VCaP (cell line): ENCODE data around the gene PCSK6.

Source experiments
- H3K27ac ChIP-seq: fragments of 450-650 bp; 2 replicates; pipeline ENCODE4 v1.5.1; 2017
- CTCF ChIP-seq: fragments of 450-650 bp; conservative IDR thresholded peaks from 2 replicates; pipeline ENCODE4 v1.5.1; 2017; ENCODE audit warnings: mild to moderate bottlenecking, moderate library complexity

The PCSK6 gene

GRCh38 chr15:101396484-101397261 is 92.8 kb downstream of the PCSK6 start:
- no peak for TF ChIP-seq CTCF
- peak overlapping the region; percentile 55; the same call in 1 of the 2 replicates for H3K27ac ChIP-seq

GRCh38 chr15:101394654-101395053 is 94.9 kb downstream of the PCSK6 start:
- H3K27ac ChIP-seq, result no peak overlapping the region
- no peak for TF ChIP-seq CTCF

GRCh38 chr15:101394056-101394630 is 95.4 kb downstream of the PCSK6 start:
- no peak for TF ChIP-seq CTCF

GRCh38 chr15:101393172-101393571 is 96.3 kb downstream of the PCSK6 start:
- TF ChIP-seq CTCF, result no peak
- no peak overlapping the region for H3K27ac ChIP-seq

More at GRCh38 chr15:101394056-101394630, 95.4 kb downstream of the PCSK6 start:
- H3K27ac ChIP-seq, result no peak overlapping the region

- no peak for TF ChIP-seq CTCF
- no peak overlapping the region for H3K27ac ChIP-seq
Observed at GRCh38 chr15:101391981-101392640, 97.4 kb downstream of the PCSK6 start.

- no peak for TF ChIP-seq CTCF
- no peak overlapping the region for H3K27ac ChIP-seq
Observed at GRCh38 chr15:101391431-101391830, 98.1 kb downstream of the PCSK6 start.

GRCh38 chr15:101390462-101390861 is 99.0 kb downstream of the PCSK6 start:
- no peak overlapping the region for H3K27ac ChIP-seq
- no peak for TF ChIP-seq CTCF
